Astrocyte of the spinal cord (primary cell): ENCODE results near the gene DOCK3.
"Not testable (repeated sequence)": the region's sequence is repeated elsewhere in the genome, so short reads cannot be mapped to it uniquely, and the experiment has no call there.

ENCODE experiments used
- DNase-seq: peaks from one replicate; pipeline ENCODE4 v3.0.0; 2011; ENCODE audit warnings: low read depth, low spot score
- H3K4me3 ChIP-seq: 2 replicates; pipeline ENCODE4 v1.5.1; 2011; ENCODE audit warnings: low read depth, mild to moderate bottlenecking, low read length, moderate library complexity
- CTCF ChIP-seq: IDR thresholded peaks from 2 replicates; pipeline ENCODE4 v1.5.1; 2012; ENCODE audit warnings: low read depth, mild to moderate bottlenecking, low read length, inconsistent platforms
- in situ Hi-C: cut with HindIII; loops from 2 replicates; pipeline ENCODE4 v1.10.0; 2017; ENCODE audit warnings: low sequenced_read_pairs

DOCK3 gene

GRCh38 chr3:50890688-50891344, 216.1 kb downstream of the DOCK3 start:
- DNase-seq = no peak
- H3K4me3 ChIP-seq = no peak overlapping the region
- TF ChIP-seq CTCF = no peak
- in situ Hi-C loops = no loop called here

- in situ Hi-C loops, DNase-seq, H3K4me3 ChIP-seq: not testable (repeated sequence)
These were observed 226.4 kb downstream of the DOCK3 start for GRCh38 chr3:50901097-50901496.

GRCh38 chr3:50912746-50913145, 238.0 kb downstream of the DOCK3 start:
- in situ Hi-C loops = no loop called here
- no peak overlapping the region for H3K4me3 ChIP-seq
- DNase-seq = no peak
- no peak for TF ChIP-seq CTCF

GRCh38 chr3:50913260-50913659, 238.5 kb downstream of the DOCK3 start:
- no peak for DNase-seq
- in situ Hi-C loops = no loop called here
- no peak for TF ChIP-seq CTCF
- no peak overlapping the region for H3K4me3 ChIP-seq

- H3K4me3 ChIP-seq, in situ Hi-C loops, DNase-seq: not testable (repeated sequence)
These were observed 247.3 kb downstream of the DOCK3 start for GRCh38 chr3:50922071-50922470.

- no peak for TF ChIP-seq CTCF
- in situ Hi-C loops = no loop called here
- no peak for DNase-seq
These were observed 249.2 kb downstream of the DOCK3 start for GRCh38 chr3:50923955-50924354.

GRCh38 chr3:50924638-50925037, 249.9 kb downstream of the DOCK3 start:
- no peak overlapping the region for H3K4me3 ChIP-seq
- TF ChIP-seq CTCF = no peak
- DNase-seq = no peak
- in situ Hi-C loops = no loop called here

More at GRCh38 chr3:50923955-50924354, 249.2 kb downstream of the DOCK3 start:
- H3K4me3 ChIP-seq = no peak overlapping the region

GRCh38 chr3:50926868-50927267, 252.1 kb downstream of the DOCK3 start:
- no peak for DNase-seq
- no peak for TF ChIP-seq CTCF
- in situ Hi-C loops = no loop called here

More at GRCh38 chr3:50926868-50927267, 252.1 kb downstream of the DOCK3 start:
- no peak overlapping the region for H3K4me3 ChIP-seq
